ENCODE measurements around the gene LRP3. TPM values are rescaled to one million over a fixed set of nuclear protein-coding genes. Genes with fewer than 3 reads are reported as not detected.
A peak's percentile ranks its signal among the peaks of the same experiment; 100 is the strongest.

The LRP3 gene
- total RNA-seq, 6 donors from 2014 or later: 8.2 to 29.7 (median 19.0) TPM

DNA sequence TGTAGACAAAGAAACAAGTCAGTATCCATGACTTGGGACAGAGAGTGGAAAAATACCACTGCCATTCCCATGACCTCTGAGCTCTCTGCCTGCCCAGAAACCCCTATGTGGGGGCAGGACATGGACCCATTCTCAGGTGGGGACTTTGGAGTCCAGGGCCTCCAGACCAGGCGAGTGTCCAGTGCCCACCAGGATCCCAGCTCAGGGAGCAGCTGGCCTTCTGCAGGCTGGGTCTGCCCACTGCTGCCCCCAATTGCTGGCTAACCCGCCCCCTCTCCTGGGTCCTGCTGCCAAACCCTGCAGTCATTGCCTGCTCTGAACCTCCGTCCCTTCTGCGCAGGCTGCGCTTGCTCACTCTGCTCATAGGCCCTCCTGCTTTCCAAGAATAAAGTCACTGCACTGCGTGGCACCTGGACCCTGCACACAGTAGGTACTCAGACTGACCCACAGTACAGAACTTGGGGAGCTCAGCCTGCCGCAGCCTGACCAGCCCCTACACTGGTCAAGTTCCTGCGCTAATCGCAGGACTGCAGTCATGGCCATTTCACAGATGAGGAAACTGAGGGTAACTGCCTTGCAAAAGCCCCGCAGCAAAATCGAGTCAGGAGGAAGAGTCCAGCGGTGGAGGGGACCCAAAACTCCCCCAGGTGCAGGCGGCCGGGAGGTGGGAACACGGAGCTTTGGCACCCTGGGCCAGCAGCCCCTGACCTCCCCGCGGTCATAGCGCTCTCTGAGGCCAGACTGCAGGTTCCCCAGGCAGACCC is 30.7 kb downstream of the LRP3 start:
- ATAC-seq (ENCODE audit: low FRiP score in 2 of 2): peak in 1 of 2 donors; percentile 5

DNA sequence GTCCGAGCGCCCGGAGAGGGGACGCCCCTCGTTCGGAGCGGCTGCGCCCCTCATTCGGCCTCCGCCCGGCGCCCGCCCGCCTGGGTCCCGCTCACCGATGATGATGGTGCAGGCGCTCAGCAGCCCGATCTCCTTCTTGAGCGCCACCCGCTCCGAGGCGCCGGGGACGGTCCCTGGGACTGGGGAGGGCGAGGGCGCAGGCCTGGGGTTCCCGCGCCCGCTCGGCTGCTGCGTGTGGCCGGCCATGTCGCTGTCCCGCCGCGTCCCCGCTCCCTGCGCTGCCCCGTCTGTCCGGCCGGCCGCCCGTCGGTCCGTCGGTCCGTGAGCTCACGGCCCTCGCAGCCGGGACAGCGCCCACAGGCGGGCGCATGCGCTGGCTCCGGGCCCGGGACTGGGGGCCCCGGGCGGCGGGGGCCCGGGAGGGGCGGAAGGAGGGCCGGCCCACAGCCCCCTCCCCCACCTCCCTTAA is 31.4 kb downstream of the LRP3 start, which contains the start of gene SLC7A10:
SLC7A10 (minus strand) TSS at position 393 of the 469 bp plus-strand sequence; CDS start at position 246, 147 bp downstream.
- Histone ChIP-seq H3K9me3 (peaks cover 8 to 20% (median 18%) of the 10 kb centered on the region in 4 donors), H3K27ac (peak within 1 kb of the TSS in 1 of 4 donors; percentile 2), H3K4me1 (peaks cover 15 to 24% (median 19%) of the 10 kb centered on the region in 4 donors), H3K36me3 (no peaks in the 10 kb centered on the region), H3K27me3 (peaks cover 0 to 29% (median 22%) of the 10 kb centered on the region in 4 donors), H3K4me3 (peak within 1 kb of the TSS in 3 of 4 donors; percentile 42 to 51 (median 45))
- 1 to 9% methylated on average over 8 to 21 of the region's 62 CpGs for WGBS, 2 donors
- peak in 1 of 2 donors; percentile 14 for ATAC-seq (ENCODE audit: low FRiP score in 2 of 2)
- no peak for DNase-seq
- TF ChIP-seq EP300 (IDR thresholded peaks at IDR 0.05): no peak
- TF ChIP-seq POLR2A (IDR thresholded peaks at IDR 0.05): no peak
- no peak for TF ChIP-seq POLR2AphosphoS5 (IDR thresholded peaks at IDR 0.05)

More for the DNA sequence above, 30.7 kb downstream of the LRP3 start:
- H3K36me3 ChIP-seq: no peaks in the 10 kb centered on the region
- TF ChIP-seq CTCF (IDR thresholded peaks at IDR 0.05) (no peak), POLR2A (IDR thresholded peaks at IDR 0.05) (peak in 1 of 4 donors; percentile 4)
- peaks cover 0 to 29% (median 22%) of the 10 kb centered on the region in 4 donors for H3K27me3 ChIP-seq
- H3K4me1 ChIP-seq: peaks cover 15 to 24% (median 19%) of the 10 kb centered on the region in 4 donors
- WGBS, 2 donors: 66 to 84% methylated on average over 4 to 18 of the region's 18 CpGs
- peak overlapping the region in 1 of 4 donors; percentile 20 for H3K4me3 ChIP-seq
- no peak for DNase-seq
- H3K9me3 ChIP-seq: peaks cover 8 to 20% (median 18%) of the 10 kb centered on the region in 4 donors
- H3K27ac ChIP-seq: no peak overlapping the region

GRCh38 chr19:33226550-33227241 is 32.6 kb downstream of the LRP3 start:
- peak; percentile 64 to 77 for ATAC-seq (ENCODE audit: low FRiP score in 2 of 2)

DNA sequence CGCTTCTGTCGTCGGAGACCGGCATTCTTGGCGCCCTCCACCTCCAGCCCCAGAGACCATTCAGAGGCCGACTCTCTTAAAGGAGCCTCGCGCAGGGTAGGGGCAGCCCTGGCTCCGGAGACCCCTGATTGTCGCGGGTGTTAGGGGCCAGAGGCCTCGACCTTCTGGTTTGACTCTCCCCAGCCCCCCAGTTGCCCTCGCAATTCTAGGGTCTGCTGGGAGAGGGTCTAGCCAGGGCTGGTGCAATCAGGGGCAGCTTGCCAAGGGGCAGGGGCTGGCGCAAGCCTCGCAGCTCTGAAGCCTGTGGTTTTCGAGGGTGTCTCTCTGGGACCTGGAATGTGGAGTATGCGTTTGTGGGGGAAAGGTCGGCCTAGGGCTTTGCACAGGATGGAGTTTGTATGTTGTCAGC is 33.1 kb downstream of the LRP3 start:
- H3K27me3 ChIP-seq: peaks cover 0 to 29% (median 22%) of the 10 kb centered on the region in 4 donors
- WGBS, 2 donors: 22 to 32% methylated on average over 14 to 18 of the region's 18 CpGs
- peaks cover 8 to 20% (median 18%) of the 10 kb centered on the region in 4 donors for H3K9me3 ChIP-seq
- ATAC-seq (ENCODE audit: low FRiP score in 2 of 2) (peak; percentile 23 to 79), DNase-seq (peak; percentile 68 to 77)
- TF ChIP-seq EP300 (IDR thresholded peaks at IDR 0.05) (no peak), POLR2A (IDR thresholded peaks at IDR 0.05) (no peak), POLR2AphosphoS5 (IDR thresholded peaks at IDR 0.05) (no peak), CTCF (IDR thresholded peaks at IDR 0.05) (no peak)
- H3K4me1 ChIP-seq: peaks cover 18 to 24% (median 20%) of the 10 kb centered on the region in 4 donors
- H3K36me3 ChIP-seq: no peaks in the 10 kb centered on the region
- peak overlapping the region in 3 of 4 donors; percentile 42 to 51 (median 45) for H3K4me3 ChIP-seq
- peak overlapping the region in 2 of 4 donors; percentile 2 to 67 for H3K27ac ChIP-seq

More at GRCh38 chr19:33226550-33227241, 32.6 kb downstream of the LRP3 start:
- DNase-seq: peak; percentile 80 to 90
- Histone ChIP-seq H3K27ac (peak overlapping the region in 2 of 4 donors; percentile 2 to 67), H3K27me3 (peaks cover 0 to 29% (median 22%) of the 10 kb centered on the region in 4 donors), H3K36me3 (no peaks in the 10 kb centered on the region), H3K9me3 (peaks cover 8 to 20% (median 18%) of the 10 kb centered on the region in 4 donors), H3K4me1 (peaks cover 18 to 24% (median 20%) of the 10 kb centered on the region in 4 donors), H3K4me3 (peak overlapping the region in 3 of 4 donors; percentile 42 to 51 (median 45))
- 5 to 10% methylated on average over 13 to 26 of the region's 66 CpGs for WGBS, 2 donors
- TF ChIP-seq POLR2A (IDR thresholded peaks at IDR 0.05) (no peak), CTCF (IDR thresholded peaks at IDR 0.05) (peak in 1 of 6 experiments; percentile 12)

Data from upper lobe of left lung (tissue), 6 donors.